GM12865 (cell line): ENCODE data around the gene STRBP.

ENCODE experiments used
- DNase-seq: peaks from one replicate; pipeline ENCODE4 v3.0.0; 2010; ENCODE audit warnings: low read depth
- H3K4me3 ChIP-seq: 2 replicates; pipeline ENCODE4 v1.5.1; 2011; ENCODE audit warnings: mild to moderate bottlenecking, low read depth, low read length, control low read depth
- CTCF ChIP-seq: IDR thresholded peaks from 2 replicates; pipeline ENCODE4 v1.5.1; 2011; ENCODE audit warnings: low read length, control low read depth, low read depth, inconsistent platforms; ENCODE audit not compliant: insufficient read depth; ENCODE audit errors: missing control alignments

STRBP gene

GRCh38 chr9:123176949-123177348 lies 91.4 kb downstream of the STRBP start:
- H3K4me3 ChIP-seq, result no peak overlapping the region
- no peak for TF ChIP-seq CTCF
- DNase-seq, result no peak

GRCh38 chr9:123175854-123176629 lies 92.3 kb downstream of the STRBP start:
- H3K4me3 ChIP-seq, result peak overlapping the region; percentile 45
- no peak for TF ChIP-seq CTCF
- peak; percentile 6 for DNase-seq

- peak; percentile 85 for DNase-seq
- peak overlapping the region; percentile 47 for H3K4me3 ChIP-seq
- no peak for TF ChIP-seq CTCF
Measured at GRCh38 chr9:123174887-123175518, 93.4 kb downstream of the STRBP start.

GRCh38 chr9:123174079-123174478 lies 94.3 kb downstream of the STRBP start:
- H3K4me3 ChIP-seq, result no peak overlapping the region
- no peak for TF ChIP-seq CTCF
- no peak for DNase-seq

- peak; percentile 7 for DNase-seq
- H3K4me3 ChIP-seq, result no peak overlapping the region
- TF ChIP-seq CTCF, result no peak
Measured at GRCh38 chr9:123169926-123170325, 98.5 kb downstream of the STRBP start.

- TF ChIP-seq CTCF, result no peak
- DNase-seq, result no peak
- no peak overlapping the region for H3K4me3 ChIP-seq
Measured at GRCh38 chr9:123168586-123168985, 99.8 kb downstream of the STRBP start.
